A549 (cell line): Measurements from ENCODE around the gene PLEKHH3. TPM values are rescaled to one million over a fixed set of nuclear protein-coding genes. Genes with fewer than 3 reads are reported as not detected.

Source experiments
- ATAC-seq, 2 experiments: fragments of 200-7000 bp in 1 of 2; fragments of >200 bp in 1 of 2; cut with Nextera tagmentation in 1 of 2; cut with Tn5 transposase in 1 of 2; 3 replicates each; pipeline versions ENCODE4 v1.8.0 to v1.9.1; 2018 to 2020; ENCODE audit warnings: mild to moderate bottlenecking in 1 of 2, moderate library complexity in 1 of 2
- CTCF ChIA-PET: fragments of 300-600 bp; sonication (Branson Sonifier 250); formaldehyde crosslinking; extraction: SDS; loops from one replicate; lab custom pipeline; 2021; ENCODE audit warnings: antibody characterized with exemption, inconsistent platforms; lab: Yijun Ruan, JAX
- POLR2A ChIA-PET: fragments of 350-600 bp; formaldehyde crosslinking; extraction: SDS; loops from one replicate; lab custom pipeline; 2021; ENCODE audit warnings: antibody characterized with exemption, inconsistent platforms; lab: Yijun Ruan, JAX
- DNase-seq, 2 experiments: peaks; one replicate each; pipeline versions ENCODE4 v3.0.0 to v3.0.0-alpha.2; 2011 to 2016; ENCODE audit warnings: low read depth in 1 of 2, low spot score in 1 of 2
- FAIRE-seq: peaks from 2 replicates; lab custom pipeline; 2011; peaks lifted over from hg19 to GRCh38; lab: Jason Lieb, UNC
- H3K27ac ChIP-seq, 2 experiments: fragments of >200 bp; sonication (Bioruptor Twin); formaldehyde crosslinking; 3 replicates each; pipeline ENCODE4 v1.5.1; 2016 to 2017
- H3K4me1 ChIP-seq: fragments of >200 bp; sonication (Bioruptor Twin); formaldehyde crosslinking; 3 replicates; pipeline ENCODE4 v1.6.1; 2016
- H3K4me2 ChIP-seq: fragments of >200 bp; sonication (Bioruptor Twin); formaldehyde crosslinking; 3 replicates; pipeline ENCODE4 v1.6.1; 2016
- H3K4me3 ChIP-seq: fragments of >200 bp; sonication (Bioruptor Twin); formaldehyde crosslinking; 3 replicates; pipeline ENCODE4 v1.5.1; 2016
- H3K9me3 ChIP-seq: fragments of >200 bp; sonication (Bioruptor Twin); formaldehyde crosslinking; 3 replicates; pipeline ENCODE4 v1.6.1; 2016
- BHLHE40 ChIP-seq: IDR thresholded peaks from 2 replicates; pipeline ENCODE4 v1.6.1; 2012; ENCODE audit warnings: low read depth, low read length, inconsistent platforms
- CBX8 ChIP-seq: fragments of 200-600 bp; sonication (generic); IDR thresholded peaks from 2 replicates; pipeline ENCODE4 v1.6.1; 2016
- CHD2 ChIP-seq: fragments of 150-350 bp; IDR thresholded peaks from 2 replicates; pipeline ENCODE4 v1.6.1; 2014; ENCODE audit warnings: low read length; ENCODE audit not compliant: partially characterized antibody
- CHD4 ChIP-seq: fragments of 200-600 bp; sonication (generic); IDR thresholded peaks from 2 replicates; pipeline ENCODE4 v1.6.1; 2016; ENCODE audit warnings: antibody characterized with exemption, mild to moderate bottlenecking, borderline replicate concordance
- EHF ChIP-seq: fragments of 250-450 bp; sonication (Bioruptor Pico); IDR thresholded peaks from 2 replicates; pipeline ENCODE4 v1.5.0; 2020; ENCODE audit warnings: mild to moderate bottlenecking
- EHMT2 ChIP-seq: fragments of 200-600 bp; sonication (generic); IDR thresholded peaks from 2 replicates; pipeline ENCODE4 v1.6.1; 2016; ENCODE audit warnings: antibody characterized with exemption, low read depth, mild to moderate bottlenecking, moderate library complexity
- EP300 ChIP-seq, 2 experiments: fragments of >200 bp; sonication (Bioruptor Twin); formaldehyde crosslinking; IDR thresholded peaks; 2 replicates in 1 of 2; 3 replicates in 1 of 2; pipeline ENCODE4 v1.6.1; 2016 to 2017
- ESRRA ChIP-seq: fragments of 150-350 bp; IDR thresholded peaks from 2 replicates; pipeline ENCODE4 v1.6.1; 2014; ENCODE audit warnings: mild to moderate bottlenecking, low read length, borderline replicate concordance
- GATA3 ChIP-seq: IDR thresholded peaks from 2 replicates; pipeline ENCODE4 v1.6.1; 2012; ENCODE audit warnings: borderline replicate concordance
- HES2 ChIP-seq: fragments of >200 bp; sonication (Bioruptor Twin); formaldehyde crosslinking; IDR thresholded peaks from 2 replicates; pipeline ENCODE4 v1.6.1; 2016
- HEYL ChIP-seq: fragments of 250-450 bp; sonication (Bioruptor Pico); IDR thresholded peaks from 2 replicates; pipeline ENCODE4 v1.8.0; 2021; ENCODE audit warnings: mild to moderate bottlenecking, moderate library complexity
- HOXA7 ChIP-seq: fragments of 250-450 bp; sonication (Bioruptor Pico); IDR thresholded peaks from 2 replicates; pipeline ENCODE4 v1.5.0; 2020; ENCODE audit warnings: mild to moderate bottlenecking, moderate library complexity
- HOXB13 ChIP-seq: fragments of 250-450 bp; sonication (Bioruptor Pico); IDR thresholded peaks from 2 replicates; pipeline ENCODE4 v1.5.0; 2020; ENCODE audit warnings: low read depth, mild to moderate bottlenecking, moderate library complexity
- HOXB5 ChIP-seq: fragments of 250-450 bp; sonication (Bioruptor Pico); IDR thresholded peaks from 2 replicates; pipeline ENCODE4 v1.5.0; 2020; ENCODE audit warnings: mild to moderate bottlenecking, moderate library complexity
- JUNB ChIP-seq: fragments of >200 bp; sonication (Bioruptor Twin); formaldehyde crosslinking; IDR thresholded peaks from 2 replicates; pipeline ENCODE4 v1.6.1; 2016
- KDM5A ChIP-seq: fragments of 200-600 bp; sonication (generic); IDR thresholded peaks from 2 replicates; pipeline ENCODE4 v1.6.1; 2016; ENCODE audit warnings: antibody characterized with exemption, mild to moderate bottlenecking
- MAX ChIP-seq: IDR thresholded peaks from 2 replicates; pipeline ENCODE4 v1.6.1; 2012
- MAZ ChIP-seq: fragments of 150-350 bp; IDR thresholded peaks from 2 replicates; pipeline ENCODE4 v1.6.1; 2014; ENCODE audit warnings: antibody characterized with exemption, low read depth, low read length, borderline replicate concordance
- MYC ChIP-seq: IDR thresholded peaks from 2 replicates; pipeline ENCODE4 v1.6.1; 2012; ENCODE audit warnings: mild to moderate bottlenecking, inconsistent platforms, low read length, improper control_type of control experiment, borderline replicate concordance
- NFE2L2 ChIP-seq: fragments of 150-350 bp; conservative IDR thresholded peaks from 2 replicates; pipeline ENCODE4 v1.6.1; 2014; ENCODE audit warnings: low read length
- NR3C1 ChIP-seq: fragments of >200 bp; sonication (Bioruptor Twin); formaldehyde crosslinking; IDR thresholded peaks from 3 replicates; pipeline ENCODE4 v1.6.1; 2017
- PHF8 ChIP-seq: fragments of 200-600 bp; sonication (generic); IDR thresholded peaks from 2 replicates; pipeline ENCODE4 v1.6.1; 2016; ENCODE audit warnings: low read depth, mild to moderate bottlenecking, antibody characterized with exemption, moderate library complexity, borderline replicate concordance
- POLR2A ChIP-seq: IDR thresholded peaks from 2 replicates; pipeline ENCODE4 v1.6.1; 2012; ENCODE audit warnings: mild to moderate bottlenecking, low read length
- POLR2AphosphoS2 ChIP-seq: conservative IDR thresholded peaks from 2 replicates; pipeline ENCODE4 v1.6.1; 2012; ENCODE audit warnings: low read length, improper control_type of control experiment, inconsistent platforms
- RAD21 ChIP-seq, 2 experiments: fragments of >200 bp in 1 of 2; sonication (Bioruptor Twin) in 1 of 2; formaldehyde crosslinking in 1 of 2; IDR thresholded peaks in 1 of 2; conservative IDR thresholded peaks in 1 of 2; 2 replicates in 1 of 2; 3 replicates in 1 of 2; pipeline ENCODE4 v1.6.1; 2012 to 2018; ENCODE audit warnings: inconsistent platforms in 1 of 2
- RCOR1 ChIP-seq: fragments of 150-350 bp; IDR thresholded peaks from 2 replicates; pipeline ENCODE4 v1.6.1; 2014; ENCODE audit warnings: antibody characterized with exemption, low read length, low read depth
- RNF2 ChIP-seq: fragments of 200-600 bp; sonication (generic); IDR thresholded peaks from 2 replicates; pipeline ENCODE4 v1.6.1; 2016; ENCODE audit warnings: low read depth, mild to moderate bottlenecking, antibody characterized with exemption, moderate library complexity, borderline replicate concordance
- SREBF2 ChIP-seq: fragments of 450-650 bp; IDR thresholded peaks from 2 replicates; pipeline ENCODE4 v1.6.1; 2014; ENCODE audit warnings: mild to moderate bottlenecking, moderate library complexity
- TFCP2L1 ChIP-seq: fragments of 250-450 bp; sonication (Bioruptor Pico); IDR thresholded peaks from 2 replicates; pipeline ENCODE4 v1.5.0; 2021; ENCODE audit warnings: mild to moderate bottlenecking
- USF2 ChIP-seq: fragments of 450-650 bp; IDR thresholded peaks from 2 replicates; pipeline ENCODE4 v1.6.1; 2014; ENCODE audit warnings: antibody characterized with exemption
- ZC3H11A ChIP-seq: fragments of 450-650 bp; IDR thresholded peaks from 2 replicates; pipeline ENCODE4 v1.6.1; 2014; ENCODE audit warnings: antibody characterized with exemption, mild to moderate bottlenecking
- ZSCAN20 ChIP-seq: fragments of 250-450 bp; sonication (Bioruptor Pico); IDR thresholded peaks from 2 replicates; pipeline ENCODE4 v1.8.0; 2022; ENCODE audit warnings: mild to moderate bottlenecking, moderate library complexity
- WGBS: methylation state at CpG from one replicate; pipeline ENCODE4 v1.1.6; 2017; ENCODE audit errors: missing lambda C conversion rate; 5-methylcytosine and 5-hydroxymethylcytosine counted together
- polyA minus RNA-seq: library from RNA; depleted of rRNA, polyadenylated mRNA; stranded (reverse); fragments of >200 nt; gene quantifications from 2 replicates; pipeline ENCODE4 v1.2.3, GENCODE V29; 2011; rRNA and poly(A)+ RNA removed
- polyA plus RNA-seq, 4 experiments: library from polyadenylated mRNA; depleted of rRNA in 3 of 4; stranded (reverse); fragments of >200 nt; fragmentation: RNase III in 1 of 4; extraction: RNeasy Plus Mini Kit Qiagen cat#74134 plus additional on column Dnase treatment in 1 of 4; gene quantifications; 2 replicates in 3 of 4; 3 replicates in 1 of 4; pipeline ENCODE4 v1.2.3, GENCODE V29; 2011 to 2017
- TF ChIP-seq, protein P1 (sequence below): IDR thresholded peaks from 2 replicates; pipeline ENCODE4 v1.6.1; 2012; ENCODE audit warnings: low read depth, borderline replicate concordance
- TF ChIP-seq, protein P2 (sequence below): fragments of 250-450 bp; sonication (Bioruptor Pico); IDR thresholded peaks from 2 replicates; pipeline ENCODE4 v1.5.0; 2021; ENCODE audit warnings: mild to moderate bottlenecking, moderate library complexity, borderline replicate concordance
- TF ChIP-seq, protein P3 (sequence below): IDR thresholded peaks from 2 replicates; pipeline ENCODE4 v1.6.1; 2012
- TF ChIP-seq, protein P4 (sequence below): fragments of >200 bp; sonication (Bioruptor Twin); formaldehyde crosslinking; IDR thresholded peaks from 3 replicates; pipeline ENCODE4 v1.6.1; 2016

Gene PLEKHH3
- 5.3 and 5.5 TPM in 2 replicates for polyA plus RNA-seq (2011; rRNA removed)
- polyA plus RNA-seq (2012; cell fraction: cytosol; rRNA removed) = 13.8 and 18.8 TPM in 2 replicates
- polyA plus RNA-seq (2012; cell fraction: nucleus; rRNA removed) = 31.7 and 42.1 TPM in 2 replicates
- 12.3 to 15.5 TPM (median 14.0 TPM) in 3 replicates for polyA plus RNA-seq (2017; fragmentation: RNase III; extraction: RNeasy Plus Mini Kit Qiagen cat#74134 plus additional on column Dnase treatment)
- polyA minus RNA-seq = 2.3 and 2.5 TPM in 2 replicates

DNA sequence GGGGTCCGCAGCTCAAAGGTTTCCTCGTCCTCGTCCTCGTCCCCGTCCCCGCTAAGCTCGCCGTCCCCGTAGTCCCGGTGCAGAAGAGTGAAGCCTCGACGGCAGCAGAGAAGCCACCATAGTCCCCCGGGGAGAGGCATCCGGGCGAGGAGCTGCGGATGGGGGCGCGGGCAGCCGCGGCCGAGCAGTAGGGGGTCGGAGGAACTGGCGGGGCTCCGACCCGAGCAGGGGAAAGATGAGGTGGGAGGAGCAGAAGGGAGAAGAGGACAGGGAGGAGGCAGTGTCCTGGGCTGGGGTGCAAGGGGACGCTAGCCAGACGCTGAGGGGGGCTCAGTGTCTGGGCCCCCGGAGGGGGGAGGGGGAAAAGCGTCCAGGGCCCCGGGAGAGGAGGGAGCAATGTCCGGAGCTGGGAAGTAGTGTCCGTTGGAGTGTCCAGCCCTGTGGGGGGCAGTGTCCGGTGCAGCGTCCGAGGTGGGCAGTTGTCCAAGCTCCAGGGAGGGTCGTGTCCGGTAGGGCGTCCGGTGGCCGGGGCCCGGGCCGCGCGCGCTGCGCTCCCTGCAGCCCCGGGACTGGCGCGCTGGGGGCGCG lies at the start of gene PLEKHH3:
TSS of gene PLEKHH3 (minus strand) at position 571 of the 588 bp plus-strand sequence. CDS start at position 140, 431 bp downstream.
- H3K4me1 ChIP-seq = peaks cover 50% of the 10 kb centered on the region
- DNase-seq (no peak), FAIRE-seq (no peak), ATAC-seq (peak; percentile 0 to 7; a peak in 5 of 6 replicates)
- CTCF ChIA-PET = interaction anchor here (0.7 to 15.7 kb wide), 26 partner anchors 7 to 112 kb away, joined by 3 to 394 read pairs (median 4); partner anchors contain the start of genes PSMC3IP, RETREG3, TUBG1 and TUBG2
- peak within 1 kb of the TSS; percentile 99 for H3K4me2 ChIP-seq
- H3K9me3 ChIP-seq = no peaks in the 10 kb centered on the region
- peak within 1 kb of the TSS; percentile 95 to 98 for H3K27ac ChIP-seq
- POLR2A ChIA-PET = interaction anchor here (0.5 to 4.9 kb wide), 13 partner anchors 9 to 322 kb away, joined by 3 to 63 read pairs (median 6); partner anchors contain the start of genes BECN1, NAGLU, PSMC3IP and RETREG3
- under 1% methylated on average over 38 of the region's 51 CpGs for WGBS
- peak within 1 kb of the TSS; percentile 87 for H3K4me3 ChIP-seq
- TF ChIP-seq KDM5A = peak; percentile 40; the same call in 1 of the 2 replicates
- TF ChIP-seq RAD21 (conservative IDR thresholded peaks at IDR 0.05 in 1 of 2, IDR thresholded peaks at IDR 0.05 in 1 of 2) = peak in 1 of 2 experiments; percentile 27; a peak in 2 of 5 replicates
- TF ChIP-seq USF2 = no peak
- no peak for TF ChIP-seq CHD2
- no peak for TF ChIP-seq HOXA7 (CRISPR knock-in tag)
- TF ChIP-seq, protein P1, sequence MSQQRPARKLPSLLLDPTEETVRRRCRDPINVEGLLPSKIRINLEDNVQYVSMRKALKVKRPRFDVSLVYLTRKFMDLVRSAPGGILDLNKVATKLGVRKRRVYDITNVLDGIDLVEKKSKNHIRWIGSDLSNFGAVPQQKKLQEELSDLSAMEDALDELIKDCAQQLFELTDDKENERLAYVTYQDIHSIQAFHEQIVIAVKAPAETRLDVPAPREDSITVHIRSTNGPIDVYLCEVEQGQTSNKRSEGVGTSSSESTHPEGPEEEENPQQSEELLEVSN = 0 out of 2 replicates have a peak, but pooled peaks have one; percentile 0
- TF ChIP-seq, protein P2, sequence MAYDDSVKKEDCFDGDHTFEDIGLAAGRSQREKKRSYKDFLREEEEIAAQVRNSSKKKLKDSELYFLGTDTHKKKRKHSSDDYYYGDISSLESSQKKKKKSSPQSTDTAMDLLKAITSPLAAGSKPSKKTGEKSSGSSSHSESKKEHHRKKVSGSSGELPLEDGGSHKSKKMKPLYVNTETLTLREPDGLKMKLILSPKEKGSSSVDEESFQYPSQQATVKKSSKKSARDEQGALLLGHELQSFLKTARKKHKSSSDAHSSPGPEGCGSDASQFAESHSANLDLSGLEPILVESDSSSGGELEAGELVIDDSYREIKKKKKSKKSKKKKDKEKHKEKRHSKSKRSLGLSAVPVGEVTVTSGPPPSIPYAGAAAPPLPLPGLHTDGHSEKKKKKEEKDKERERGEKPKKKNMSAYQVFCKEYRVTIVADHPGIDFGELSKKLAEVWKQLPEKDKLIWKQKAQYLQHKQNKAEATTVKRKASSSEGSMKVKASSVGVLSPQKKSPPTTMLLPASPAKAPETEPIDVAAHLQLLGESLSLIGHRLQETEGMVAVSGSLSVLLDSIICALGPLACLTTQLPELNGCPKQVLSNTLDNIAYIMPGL (CRISPR knock-in tag) = no peak
- TF ChIP-seq POLR2A = peak; percentile 77
- no peak for TF ChIP-seq SREBF2
- TF ChIP-seq, protein P3, sequence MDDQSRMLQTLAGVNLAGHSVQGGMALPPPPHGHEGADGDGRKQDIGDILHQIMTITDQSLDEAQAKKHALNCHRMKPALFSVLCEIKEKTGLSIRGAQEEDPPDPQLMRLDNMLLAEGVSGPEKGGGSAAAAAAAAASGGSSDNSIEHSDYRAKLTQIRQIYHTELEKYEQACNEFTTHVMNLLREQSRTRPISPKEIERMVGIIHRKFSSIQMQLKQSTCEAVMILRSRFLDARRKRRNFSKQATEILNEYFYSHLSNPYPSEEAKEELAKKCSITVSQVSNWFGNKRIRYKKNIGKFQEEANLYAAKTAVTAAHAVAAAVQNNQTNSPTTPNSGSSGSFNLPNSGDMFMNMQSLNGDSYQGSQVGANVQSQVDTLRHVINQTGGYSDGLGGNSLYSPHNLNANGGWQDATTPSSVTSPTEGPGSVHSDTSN = no peak
- TF ChIP-seq EHMT2 = no peak
- no peak for TF ChIP-seq CHD4
- no peak for TF ChIP-seq NFE2L2
- TF ChIP-seq RNF2 = no peak; the same call in 1 of the 2 replicates
- no peak for TF ChIP-seq MYC
- TF ChIP-seq EHF (CRISPR knock-in tag) = no peak
- no peak for TF ChIP-seq MAZ
- no peak for TF ChIP-seq HOXB5
- no peak for TF ChIP-seq POLR2AphosphoS2
- no peak for TF ChIP-seq CBX8
- TF ChIP-seq MAX = no peak
- TF ChIP-seq BHLHE40 = no peak
- TF ChIP-seq, protein P4, sequence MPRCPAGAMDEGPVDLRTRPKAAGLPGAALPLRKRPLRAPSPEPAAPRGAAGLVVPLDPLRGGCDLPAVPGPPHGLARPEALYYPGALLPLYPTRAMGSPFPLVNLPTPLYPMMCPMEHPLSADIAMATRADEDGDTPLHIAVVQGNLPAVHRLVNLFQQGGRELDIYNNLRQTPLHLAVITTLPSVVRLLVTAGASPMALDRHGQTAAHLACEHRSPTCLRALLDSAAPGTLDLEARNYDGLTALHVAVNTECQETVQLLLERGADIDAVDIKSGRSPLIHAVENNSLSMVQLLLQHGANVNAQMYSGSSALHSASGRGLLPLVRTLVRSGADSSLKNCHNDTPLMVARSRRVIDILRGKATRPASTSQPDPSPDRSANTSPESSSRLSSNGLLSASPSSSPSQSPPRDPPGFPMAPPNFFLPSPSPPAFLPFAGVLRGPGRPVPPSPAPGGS = peak; percentile 81; the same call in 1 of the 3 replicates
- no peak for TF ChIP-seq HES2
- no peak for TF ChIP-seq RCOR1
- TF ChIP-seq ZSCAN20 (CRISPR knock-in tag) = no peak
- TF ChIP-seq HOXB13 (CRISPR knock-in tag) = no peak
- TF ChIP-seq HEYL = no peak
- TF ChIP-seq ESRRA = no peak
- no peak for TF ChIP-seq TFCP2L1
- TF ChIP-seq GATA3 = no peak
- TF ChIP-seq JUNB = no peak
- peak; percentile 63 for TF ChIP-seq PHF8
- no peak for TF ChIP-seq ZC3H11A
- no peak for TF ChIP-seq EP300 (IDR thresholded peaks at IDR 0.05)
- no peak for TF ChIP-seq NR3C1
